B cell (primary cell): ENCODE results near the gene C10orf53. TPM values are rescaled to one million over a fixed set of nuclear protein-coding genes. Genes with fewer than 3 reads are reported as not detected.

Experiments used
- ATAC-seq: fragments of 200-7000 bp; cut with Tn5 transposase; one replicate; pipeline ENCODE4 v1.10.0; 2021; ENCODE audit warnings: low read depth, mild to moderate bottlenecking, moderate number of reproducible peaks, moderate library complexity
- CTCF ChIA-PET: fragments of 350-600 bp; sonication (Branson Sonifier 250); formaldehyde crosslinking; loops from one replicate; lab custom pipeline; 2021; ENCODE audit warnings: antibody characterized with exemption, inconsistent platforms; lab: Charles Lee
- POLR2A ChIA-PET: fragments of 350-600 bp; sonication (Branson Sonifier 250); formaldehyde crosslinking; loops from one replicate; lab custom pipeline; 2021; ENCODE audit warnings: antibody characterized with exemption; lab: Charles Lee
- DNase-seq: peaks from one replicate; pipeline ENCODE4 v3.0.0; 2013
- H2AFZ ChIP-seq: 2 replicates; pipeline ENCODE4 v1.6.1; 2012; ENCODE audit warnings: mild to moderate bottlenecking, low read depth, low read length; ENCODE audit not compliant: insufficient read depth, poor library complexity, severe bottlenecking
- H3K27ac ChIP-seq, 2 donors: 1 replicate in 1 of 2; 2 replicates in 1 of 2; pipeline ENCODE4 v1.5.1; 2012 to 2013; ENCODE audit warnings: low read length in 2 of 2, mild to moderate bottlenecking in 2 of 2, moderate library complexity in 1 of 2
- H3K27me3 ChIP-seq, 4 experiments: fragments of 200-600 bp in 1 of 4; sonication (generic) in 1 of 4; replicated peaks in 1 of 4; 1 replicate in 2 of 4; 2 replicates in 2 of 4; pipeline versions ENCODE4 v1.6.1 to v1.7.0; 2013 to 2016; ENCODE audit warnings: low read length in 3 of 4, mild to moderate bottlenecking in 2 of 4, mixed read lengths in 1 of 4, moderate library complexity in 1 of 4; ENCODE audit not compliant: insufficient read depth in 4 of 4, control insufficient read depth in 3 of 4; ENCODE audit errors: control extremely low read depth in 1 of 4
- H3K36me3 ChIP-seq, 2 experiments: replicated peaks in 1 of 2; 1 replicate in 1 of 2; 2 replicates in 1 of 2; pipeline versions ENCODE4 v1.6.1 to v1.7.1; 2013; ENCODE audit warnings: low read length in 1 of 2; ENCODE audit not compliant: insufficient read depth in 2 of 2, control insufficient read depth in 1 of 2; ENCODE audit errors: control extremely low read depth in 1 of 2, extremely low read depth in 1 of 2
- H3K4me1 ChIP-seq, 2 donors: fragments of 200-600 bp in 1 of 2; sonication (generic) in 1 of 2; 1 replicate in 1 of 2; 2 replicates in 1 of 2; pipeline versions ENCODE4 v1.5.1 to v1.6.1; 2013 to 2017; ENCODE audit warnings: low read length in 2 of 2; ENCODE audit not compliant: control insufficient read depth in 2 of 2, insufficient read depth in 2 of 2
- H3K4me2 ChIP-seq: replicated peaks from 2 replicates; pipeline ENCODE3; 2012; ENCODE audit warnings: mild to moderate bottlenecking, low read depth, low read length; ENCODE audit not compliant: poor library complexity, severe bottlenecking
- H3K4me3 ChIP-seq, 5 experiments: fragments of 200-600 bp in 1 of 5; sonication (generic) in 1 of 5; 1 replicate in 3 of 5; 2 replicates in 2 of 5; pipeline versions ENCODE4 v1.5.1 to v1.7.0; 2011 to 2016; ENCODE audit warnings: low read length in 4 of 5, mild to moderate bottlenecking in 4 of 5, low read depth in 2 of 5, control low read depth in 1 of 5, moderate library complexity in 1 of 5; ENCODE audit not compliant: insufficient read depth in 1 of 5; ENCODE audit errors: control extremely low read depth in 1 of 5, extremely low read depth in 1 of 5
- H3K79me2 ChIP-seq: fragments of 200-600 bp; sonication (generic); one replicate; pipeline ENCODE4 v1.6.0; 2016; ENCODE audit warnings: low read length; ENCODE audit not compliant: control insufficient read depth, insufficient read depth
- H3K9ac ChIP-seq: fragments of 200-600 bp; sonication (generic); 2 replicates; pipeline ENCODE4 v1.6.1; 2017; ENCODE audit warnings: mild to moderate bottlenecking, low read length, moderate library complexity
- H3K9me3 ChIP-seq, 3 donors: one replicate each; pipeline versions ENCODE4 v1.6.1 to v1.7.1; 2013; ENCODE audit warnings: low read length in 2 of 3; ENCODE audit not compliant: control insufficient read depth in 2 of 3, insufficient read depth in 1 of 3; ENCODE audit errors: control extremely low read depth in 1 of 3
- H4K20me1 ChIP-seq: 2 replicates; pipeline ENCODE4 v1.6.0; 2012; ENCODE audit warnings: mild to moderate bottlenecking, low read length; ENCODE audit not compliant: insufficient read depth, control insufficient read depth, poor library complexity, severe bottlenecking
- H3K27ac Mint-ChIP-seq: one replicate; pipeline ENCODE4 v1.8.0; 2021; ENCODE audit warnings: mixed read lengths
- H3K27me3 Mint-ChIP-seq: one replicate; pipeline ENCODE4 v1.8.0; 2021; ENCODE audit warnings: mixed read lengths
- H3K4me1 Mint-ChIP-seq: one replicate; pipeline ENCODE4 v1.8.0; 2021; ENCODE audit warnings: mixed read lengths
- H3K4me3 Mint-ChIP-seq: one replicate; pipeline ENCODE4 v1.8.0; 2021; ENCODE audit warnings: mixed read lengths
- H3K9me3 Mint-ChIP-seq: one replicate; pipeline ENCODE4 v1.8.0; 2022; ENCODE audit warnings: mixed read lengths; ENCODE audit not compliant: insufficient read depth
- CTCF ChIP-seq: fragments of 200-600 bp; IDR thresholded peaks from one replicate; pipeline ENCODE4 v1.8.0; 2022; ENCODE audit warnings: antibody characterized with exemption, mild to moderate bottlenecking
- EZH2 ChIP-seq: IDR thresholded peaks from 2 replicates; pipeline ENCODE4 v1.6.1; 2012; ENCODE audit warnings: borderline replicate concordance, low read depth, mild to moderate bottlenecking, moderate library complexity, low read length; ENCODE audit not compliant: insufficient read depth, poor library complexity, severe bottlenecking
- WGBS: methylation state at CpG from one replicate; pipeline ENCODE4 v1.1.5; 2013; ENCODE audit warnings: missing lambda C conversion rate; ENCODE audit not compliant: insufficient coverage; 5-methylcytosine and 5-hydroxymethylcytosine counted together
- intact Hi-C: fragments of 100-400 bp; cut with micrococcal nuclease; formaldehyde crosslinking; loops from one replicate; pipeline ENCODE4 v1.10.0; 2022
- polyA plus RNA-seq: library from polyadenylated mRNA; depleted of rRNA; stranded (reverse); fragments of >200 nt; gene quantifications from 2 replicates; pipeline ENCODE4 v1.2.3, GENCODE V29; 2012
- total RNA-seq, 2 donors: library from RNA; stranded (reverse); fragments of 120-200 nt in 1 of 2; gene quantifications; 1 replicate in 1 of 2; 2 replicates in 1 of 2; pipeline versions ENCODE4 v1.2.3 to v1.2.4, GENCODE V29; 2013 to 2022

The C10orf53 gene
- total and polyA plus RNA-seq, 2 donors (not counting 1 experiment from before 2014, with no cell fraction given) = not detected

- H3K4me2 ChIP-seq = no peak overlapping the region
- H3K9me3 ChIP-seq = peaks cover 0 to 4% (median 0%) of the 10 kb centered on the region in 3 donors
- intact Hi-C loops = no loop called here
- TF ChIP-seq CTCF = no peak
- no peak for TF ChIP-seq EZH2
- H3K79me2 ChIP-seq = no peaks in the 10 kb centered on the region
- H3K9ac ChIP-seq = no peak overlapping the region
- H4K20me1 ChIP-seq = no peaks in the 10 kb centered on the region
- no peak overlapping the region for H3K4me3 ChIP-seq
- no peaks in the 10 kb centered on the region for H3K36me3 ChIP-seq
- no peaks in the 10 kb centered on the region for H3K9me3 Mint-ChIP-seq
- ChIA-PET CTCF (no interaction called here), POLR2A (no interaction called here)
- peaks cover 18% of the 10 kb centered on the region for H3K27me3 Mint-ChIP-seq
- ATAC-seq = no peak
- peaks cover 0 to 6% of the 10 kb centered on the region in 2 donors for H3K4me1 ChIP-seq
- no peak for DNase-seq
- H3K27me3 ChIP-seq = no peaks in the 10 kb centered on the region
- H2AFZ ChIP-seq = no peak overlapping the region
- 81% methylated on average over 10 of the region's 11 CpGs for WGBS
- peaks cover 10% of the 10 kb centered on the region for H3K4me1 Mint-ChIP-seq
- no peak overlapping the region for H3K27ac Mint-ChIP-seq
- H3K4me3 Mint-ChIP-seq = no peak overlapping the region
- H3K27ac ChIP-seq = no peak overlapping the region
Measured at GRCh38 chr10:49653273-49653929, 26.1 kb upstream of the C10orf53 start.

- H3K4me2 ChIP-seq = no peak overlapping the region
- Mint-ChIP-seq H3K4me1 (peaks cover 9% of the 10 kb centered on the region), H3K27ac (no peak overlapping the region), H3K9me3 (peaks cover under 1% of the 10 kb centered on the region), H3K27me3 (peaks cover 15% of the 10 kb centered on the region), H3K4me3 (no peak overlapping the region)
- ChIA-PET CTCF (no interaction called here), POLR2A (no interaction called here)
- ATAC-seq (no peak), DNase-seq (no peak)
- TF ChIP-seq CTCF (no peak), EZH2 (no peak)
- peaks cover 0 to 6% (median 0%) of the 10 kb centered on the region in 3 donors for H3K9me3 ChIP-seq
- H3K4me1 ChIP-seq = peaks cover 0 to 5% of the 10 kb centered on the region in 2 donors
- intact Hi-C loops = no loop called here
- no peaks in the 10 kb centered on the region for H3K79me2 ChIP-seq
- no peaks in the 10 kb centered on the region for H4K20me1 ChIP-seq
- H3K27ac ChIP-seq = no peak overlapping the region
- no peaks in the 10 kb centered on the region for H3K27me3 ChIP-seq
- 80% methylated on average over 3 of the region's 5 CpGs for WGBS
- no peak overlapping the region for H2AFZ ChIP-seq
- no peak overlapping the region for H3K4me3 ChIP-seq
- H3K9ac ChIP-seq = no peak overlapping the region
- H3K36me3 ChIP-seq = no peaks in the 10 kb centered on the region
Measured at GRCh38 chr10:49654036-49654693, 25.3 kb upstream of the C10orf53 start.
